Rectal smooth muscle tissue (tissue), 1 donor: Measurements from ENCODE around the gene ITM2B.
"Not testable (repeated sequence)": the region's sequence is repeated elsewhere in the genome, so short reads cannot be mapped to it uniquely, and the experiment has no call there.

Experiments used
- H3K27ac ChIP-seq: one replicate; pipeline ENCODE4 v1.7.0; 2013; ENCODE audit warnings: low read depth, low read length, inconsistent platforms
- H3K27me3 ChIP-seq: one replicate; pipeline ENCODE4 v1.7.0; 2013; ENCODE audit warnings: low read length; ENCODE audit not compliant: control insufficient read depth, insufficient read depth
- H3K36me3 ChIP-seq: one replicate; pipeline ENCODE4 v1.7.0; 2013; ENCODE audit warnings: low read length; ENCODE audit not compliant: control insufficient read depth, insufficient read depth
- H3K4me1 ChIP-seq: one replicate; pipeline ENCODE4 v1.7.0; 2013; ENCODE audit warnings: low read length; ENCODE audit not compliant: control insufficient read depth, insufficient read depth
- H3K4me3 ChIP-seq: one replicate; pipeline ENCODE4 v1.7.0; 2013; ENCODE audit warnings: low read length
- H3K9ac ChIP-seq: one replicate; pipeline ENCODE4 v1.7.0; 2013; ENCODE audit warnings: low read length

The ITM2B gene

GRCh38 chr13:48232420-48233045, 473 bp upstream of the ITM2B start:
- Histone ChIP-seq H3K4me1 (peaks cover 18% of the 10 kb centered on the region), H3K9ac (peak overlapping the region; percentile 81), H3K4me3 (peak overlapping the region; percentile 79), H3K27me3 (no peaks in the 10 kb centered on the region), H3K27ac (peak overlapping the region; percentile 82), H3K36me3 (no peaks in the 10 kb centered on the region)

- Histone ChIP-seq H3K9ac (peak overlapping the region; percentile 85), H3K4me1 (peaks cover 21% of the 10 kb centered on the region), H3K27me3 (no peaks in the 10 kb centered on the region), H3K4me3 (peak overlapping the region; percentile 79), H3K27ac (peak overlapping the region; percentile 98), H3K36me3 (no peaks in the 10 kb centered on the region)
Measured at GRCh38 chr13:48233889-48234488, 983 bp downstream of the ITM2B start.

GRCh38 chr13:48234566-48235340, 1.7 kb downstream of the ITM2B start:
- Histone ChIP-seq H3K4me3 (peak overlapping the region; percentile 79), H3K36me3 (peaks cover 4% of the 10 kb centered on the region), H3K4me1 (peaks cover 21% of the 10 kb centered on the region), H3K27me3 (no peaks in the 10 kb centered on the region), H3K9ac (peak overlapping the region; percentile 12), H3K27ac (peak overlapping the region; percentile 98)

- H3K4me3 ChIP-seq, result peak overlapping the region; percentile 52
- peak overlapping the region; percentile 12 for H3K9ac ChIP-seq
- no peaks in the 10 kb centered on the region for H3K27me3 ChIP-seq
- peaks cover 4% of the 10 kb centered on the region for H3K36me3 ChIP-seq
- H3K27ac ChIP-seq, result peak overlapping the region; percentile 77
- H3K4me1 ChIP-seq, result peaks cover 21% of the 10 kb centered on the region
Measured at GRCh38 chr13:48235341-48236135, 2.5 kb downstream of the ITM2B start.

GRCh38 chr13:48236528-48237353, 3.7 kb downstream of the ITM2B start:
- Histone ChIP-seq H3K27me3 (no peaks in the 10 kb centered on the region), H3K27ac (peak overlapping the region; percentile 27), H3K4me1 (peaks cover 21% of the 10 kb centered on the region), H3K4me3 (peak overlapping the region; percentile 32), H3K36me3 (peaks cover 4% of the 10 kb centered on the region), H3K9ac (no peak overlapping the region)

GRCh38 chr13:48239369-48239768, 6.4 kb downstream of the ITM2B start:
- H3K27ac ChIP-seq, H3K4me3 ChIP-seq, H3K9ac ChIP-seq, H3K27me3 ChIP-seq, H3K36me3 ChIP-seq: not testable (repeated sequence)
- H3K4me1 ChIP-seq, result peaks cover 19% of the 10 kb centered on the region

GRCh38 chr13:48241651-48242050, 8.6 kb downstream of the ITM2B start:
- Histone ChIP-seq H3K27ac (no peak overlapping the region), H3K4me1 (peaks cover 8% of the 10 kb centered on the region), H3K36me3 (peaks cover 4% of the 10 kb centered on the region)

GRCh38 chr13:48242677-48243076, 9.7 kb downstream of the ITM2B start:
- no peak overlapping the region for H3K9ac ChIP-seq
- no peak overlapping the region for H3K4me3 ChIP-seq
- H3K4me1 ChIP-seq, result peaks cover 3% of the 10 kb centered on the region
- H3K27ac ChIP-seq, result no peak overlapping the region
- no peaks in the 10 kb centered on the region for H3K27me3 ChIP-seq
- peaks cover 4% of the 10 kb centered on the region for H3K36me3 ChIP-seq

More at GRCh38 chr13:48241651-48242050, 8.6 kb downstream of the ITM2B start:
- no peak overlapping the region for H3K9ac ChIP-seq
- no peak overlapping the region for H3K4me3 ChIP-seq
- no peaks in the 10 kb centered on the region for H3K27me3 ChIP-seq

GRCh38 chr13:48244159-48244558, 11.2 kb downstream of the ITM2B start:
- Histone ChIP-seq H3K4me1 (no peaks in the 10 kb centered on the region), H3K9ac (no peak overlapping the region), H3K27me3 (no peaks in the 10 kb centered on the region), H3K27ac (no peak overlapping the region), H3K36me3 (peaks cover 2% of the 10 kb centered on the region), H3K4me3 (no peak overlapping the region)

- no peak overlapping the region for H3K9ac ChIP-seq
- no peaks in the 10 kb centered on the region for H3K36me3 ChIP-seq
- H3K4me3 ChIP-seq, result no peak overlapping the region
- no peaks in the 10 kb centered on the region for H3K4me1 ChIP-seq
- H3K27ac ChIP-seq, result no peak overlapping the region
- no peaks in the 10 kb centered on the region for H3K27me3 ChIP-seq
Measured at GRCh38 chr13:48246102-48246501, 13.1 kb downstream of the ITM2B start.

- Histone ChIP-seq H3K27ac (no peak overlapping the region), H3K36me3 (no peaks in the 10 kb centered on the region), H3K4me3 (no peak overlapping the region), H3K9ac (no peak overlapping the region), H3K27me3 (no peaks in the 10 kb centered on the region), H3K4me1 (no peaks in the 10 kb centered on the region)
Measured at GRCh38 chr13:48249018-48249417, 16.0 kb downstream of the ITM2B start.
